HG03280 (cell line): Measurements from ENCODE around the gene C1QL3.

ENCODE experiments used
- ATAC-seq: cut with Tn5 transposase; IDR thresholded peaks from one replicate; pipeline ENCODE4 v1.9.1; 2021; ENCODE audit warnings: mild to moderate bottlenecking, moderate library complexity; ENCODE audit not compliant: unreplicated experiment

Gene C1QL3

GRCh38 chr10:16521311-16522016, at the start of gene C1QL3:
Gene C1QL3, minus strand, starts transcription at chr10:16521879. Its CDS starts 814 bp downstream, at chr10:16521065.
- peak; percentile 30 for ATAC-seq

- ATAC-seq = peak; percentile 76
Measured at GRCh38 chr10:16570731-16571130, 49.1 kb upstream of the C1QL3 start.

- no peak for ATAC-seq
Measured at GRCh38 chr10:16566202-16566805, 44.6 kb upstream of the C1QL3 start.

GRCh38 chr10:16565604-16566003, 43.9 kb upstream of the C1QL3 start:
- ATAC-seq = no peak

- ATAC-seq = no peak
Measured at GRCh38 chr10:16562891-16563290, 41.2 kb upstream of the C1QL3 start.

GRCh38 chr10:16559236-16559773, 37.6 kb upstream of the C1QL3 start:
- no peak for ATAC-seq

GRCh38 chr10:16547973-16548372, 26.3 kb upstream of the C1QL3 start:
- no peak for ATAC-seq

- peak; percentile 77 for ATAC-seq
Measured at GRCh38 chr10:16545116-16545736, 23.5 kb upstream of the C1QL3 start.

GRCh38 chr10:16544591-16544990, 22.9 kb upstream of the C1QL3 start:
- ATAC-seq = no peak

- ATAC-seq = no peak
Measured at GRCh38 chr10:16544099-16544498, 22.4 kb upstream of the C1QL3 start.

- ATAC-seq = no peak
Measured at GRCh38 chr10:16536155-16536554, 14.5 kb upstream of the C1QL3 start.

- no peak for ATAC-seq
Measured at GRCh38 chr10:16529853-16530252, 8.2 kb upstream of the C1QL3 start.

GRCh38 chr10:16527452-16527851, 5.8 kb upstream of the C1QL3 start:
- no peak for ATAC-seq

- ATAC-seq = peak; percentile 36
Measured at GRCh38 chr10:16520900-16521299, 779 bp downstream of the C1QL3 start.

GRCh38 chr10:16519908-16520861, 1.5 kb downstream of the C1QL3 start:
- ATAC-seq = peak; percentile 30

GRCh38 chr10:16519250-16519907, 2.3 kb downstream of the C1QL3 start:
- peak; percentile 59 for ATAC-seq

GRCh38 chr10:16518822-16519221, 2.9 kb downstream of the C1QL3 start:
- ATAC-seq = no peak

GRCh38 chr10:16510843-16511242, 10.8 kb downstream of the C1QL3 start:
- ATAC-seq = no peak

- ATAC-seq = no peak
Measured at GRCh38 chr10:16509996-16510395, 11.7 kb downstream of the C1QL3 start.

- ATAC-seq = no peak
Measured at GRCh38 chr10:16505161-16505560, 16.5 kb downstream of the C1QL3 start.
